ENCODE measurements around the gene ZFP36L1. TPM values are rescaled to one million over a fixed set of nuclear protein-coding genes. Genes with fewer than 3 reads are reported as not detected.
A peak's percentile ranks its signal among the peaks of the same experiment; 100 is the strongest.

ZFP36L1 gene
- polyA plus RNA-seq, 6 donors from 2014 or later, result 99.2 to 447 (median 302) TPM

DNA sequence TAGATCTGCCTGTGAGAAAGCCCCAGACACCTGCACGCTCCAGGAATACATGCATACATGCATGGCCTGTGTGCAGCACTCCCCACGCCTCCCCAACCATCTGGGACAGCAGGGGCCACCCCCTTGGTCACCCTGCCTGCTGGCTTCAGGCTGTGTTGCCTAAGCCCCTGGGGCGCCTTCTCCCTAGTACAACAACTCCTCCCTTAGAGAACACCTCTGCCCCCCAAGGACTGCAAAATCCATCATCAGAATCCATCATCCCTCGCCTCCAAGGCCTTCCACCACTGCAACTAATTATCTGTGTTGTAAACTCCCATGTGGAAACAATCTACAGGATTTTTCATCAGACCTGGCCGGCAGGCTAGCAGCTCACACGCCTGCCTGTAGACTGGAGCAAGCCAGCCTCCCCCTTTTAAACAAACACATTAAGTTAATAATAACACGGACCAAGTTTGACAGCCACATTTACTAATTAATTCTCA lies 36.8 kb downstream of the ZFP36L1 start:
- Mint-ChIP-seq H3K27me3 (no peaks in the 10 kb centered on the region), H3K36me3 (no peaks in the 10 kb centered on the region), H3K4me3 (peak overlapping the region in 2 of 8 donors; percentile 42 to 74), H3K27ac (peak overlapping the region in 1 of 6 donors; percentile 10), H3K4me1 (peaks cover 18 to 50% (median 47%) of the 10 kb centered on the region in 3 donors), H3K9me3 (no peaks in the 10 kb centered on the region)
- DNase-seq (no peak), ATAC-seq (ENCODE audit: low read depth in 2 of 2) (no peak)

DNA sequence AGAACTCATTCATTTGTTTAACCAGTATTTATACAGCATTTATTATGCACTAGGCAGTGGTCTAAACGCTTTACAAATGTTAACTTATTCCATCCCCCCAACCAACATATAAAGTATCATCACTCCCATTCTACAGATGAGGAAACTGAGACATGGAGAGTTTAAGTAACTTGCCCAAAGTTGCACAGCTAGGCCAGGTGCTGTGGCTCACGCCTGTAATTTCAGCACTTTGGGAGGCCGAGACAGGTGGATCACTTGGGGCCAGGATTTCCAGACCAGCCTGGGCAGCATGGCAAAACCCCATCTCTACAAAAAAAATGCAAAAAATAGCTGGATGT lies 37.9 kb downstream of the ZFP36L1 start:
- Mint-ChIP-seq H3K27me3 (no peaks in the 10 kb centered on the region), H3K4me3 (no peak overlapping the region), H3K9me3 (no peaks in the 10 kb centered on the region), H3K36me3 (no peaks in the 10 kb centered on the region), H3K4me1 (peaks cover 18 to 48% (median 44%) of the 10 kb centered on the region in 3 donors), H3K27ac (no peak overlapping the region)
- DNase-seq, result no peak
- ATAC-seq (ENCODE audit: low read depth in 2 of 2), result no peak

DNA sequence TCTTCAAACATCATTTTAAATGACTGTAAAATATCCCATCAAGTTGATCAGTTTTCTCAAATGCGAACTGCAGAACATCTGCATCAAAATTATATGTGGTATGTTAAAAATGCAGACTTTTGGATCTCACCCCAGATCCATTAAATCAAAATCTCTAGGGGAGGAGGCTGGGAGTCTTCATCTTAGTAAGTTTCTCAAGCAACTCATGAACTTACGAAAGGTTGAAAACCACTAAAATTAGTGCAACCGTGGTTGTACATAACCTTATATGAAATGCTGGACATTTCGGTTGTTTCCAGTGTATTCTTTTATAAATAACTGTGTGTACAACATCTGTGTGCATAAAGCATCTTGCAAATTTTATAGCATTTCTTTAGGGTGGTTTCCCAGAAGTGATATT lies 39.2 kb downstream of the ZFP36L1 start:
- peak overlapping the region in 1 of 6 donors; percentile 37 for H3K27ac Mint-ChIP-seq

DNA sequence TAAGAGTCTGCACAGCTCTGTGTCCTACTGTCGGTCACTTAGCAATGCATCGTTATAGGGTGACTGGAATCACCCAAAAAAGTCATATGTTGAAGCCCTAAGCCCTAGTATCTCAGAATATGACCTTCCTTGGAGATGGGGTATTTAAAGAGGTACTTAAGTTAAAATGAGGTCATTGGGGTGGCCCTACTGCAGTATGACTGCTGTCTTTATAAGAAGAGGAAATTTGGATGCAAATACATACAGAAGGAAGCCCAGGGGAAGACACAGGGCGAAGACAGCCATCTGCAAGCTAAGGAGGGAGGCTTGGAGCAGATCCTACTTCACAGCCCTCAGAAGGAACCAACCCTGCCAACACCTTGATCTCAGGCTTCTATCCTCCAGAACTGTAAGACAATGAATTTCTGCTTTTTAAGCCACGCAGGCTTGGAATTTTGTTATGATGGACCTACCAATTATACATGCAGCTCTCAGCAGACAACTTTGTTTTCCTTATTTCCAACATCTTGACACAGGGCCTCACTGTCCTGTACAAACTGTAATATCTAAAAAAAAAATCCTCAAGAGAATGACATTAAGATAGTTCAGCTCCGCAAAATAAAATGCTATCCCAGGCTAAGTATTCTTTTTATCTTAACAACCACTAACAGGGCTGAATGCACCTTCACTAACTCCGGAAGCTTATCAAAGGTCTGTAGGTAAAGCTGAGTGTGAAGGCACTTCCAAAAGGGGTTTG lies 40.4 kb downstream of the ZFP36L1 start:
- DNase-seq (no peak), ATAC-seq (ENCODE audit: low read depth in 2 of 2) (no peak)
- Mint-ChIP-seq H3K36me3 (no peaks in the 10 kb centered on the region), H3K27ac (peak overlapping the region in 2 of 6 donors; percentile 49 to 57), H3K4me3 (no peak overlapping the region), H3K9me3 (no peaks in the 10 kb centered on the region), H3K4me1 (peaks cover 19 to 34% (median 31%) of the 10 kb centered on the region in 3 donors), H3K27me3 (no peaks in the 10 kb centered on the region)

More for the DNA sequence above, 39.2 kb downstream of the ZFP36L1 start:
- Mint-ChIP-seq H3K4me3 (no peak overlapping the region), H3K4me1 (peaks cover 18 to 42% (median 40%) of the 10 kb centered on the region in 3 donors), H3K36me3 (no peaks in the 10 kb centered on the region), H3K27me3 (no peaks in the 10 kb centered on the region), H3K9me3 (no peaks in the 10 kb centered on the region)
- DNase-seq (no peak), ATAC-seq (ENCODE audit: low read depth in 2 of 2) (no peak)

DNA sequence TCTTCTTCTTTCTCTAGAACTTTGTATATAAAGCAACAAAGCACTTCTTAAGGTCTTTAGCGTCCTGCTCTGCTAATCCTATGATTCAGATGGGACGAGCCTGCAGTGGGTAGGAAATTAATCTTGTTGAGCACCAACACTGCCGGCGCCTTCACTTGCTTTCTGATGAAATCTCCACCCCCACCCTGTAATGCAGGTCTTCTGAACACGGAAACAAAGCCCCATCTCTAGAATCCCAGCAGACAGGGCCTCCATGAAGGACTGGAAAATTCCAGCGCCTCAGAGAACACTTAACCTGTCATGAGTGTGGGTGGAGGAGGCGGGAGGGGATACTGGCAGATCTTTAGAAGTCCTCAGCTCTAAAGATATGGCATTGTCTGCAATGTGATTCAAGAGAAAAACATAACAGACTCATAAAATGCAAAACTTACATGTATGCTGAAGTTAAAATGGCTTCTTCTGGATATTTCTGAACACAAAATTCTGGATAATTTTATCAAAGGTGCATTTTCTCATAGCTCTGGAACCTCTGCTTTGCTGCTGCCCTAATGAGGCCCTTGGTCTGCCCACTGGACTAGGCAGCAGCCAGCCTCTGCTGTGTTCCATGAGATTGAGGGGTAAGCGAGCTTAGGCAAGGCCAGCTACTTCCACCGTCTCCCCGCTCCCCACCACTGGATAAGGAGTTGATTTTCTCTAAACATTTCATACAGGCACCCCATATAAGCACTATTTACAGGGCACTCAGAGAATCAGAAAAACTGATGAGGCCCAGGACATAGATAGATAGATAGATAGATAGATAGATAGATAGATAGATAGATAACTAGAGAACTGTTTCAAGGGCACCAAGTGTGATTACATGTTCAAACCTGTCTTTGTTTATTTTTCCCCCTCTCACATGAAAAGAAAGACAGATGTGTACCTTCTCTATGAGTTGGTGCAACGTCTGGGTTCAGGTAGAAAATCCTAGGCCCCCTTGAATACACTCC lies 43.1 kb downstream of the ZFP36L1 start:
- no peaks in the 10 kb centered on the region for H3K36me3 Mint-ChIP-seq
- no peak for DNase-seq
- no peak for ATAC-seq (ENCODE audit: low read depth in 2 of 2)
- H3K27me3 Mint-ChIP-seq, result no peaks in the 10 kb centered on the region
- no peak overlapping the region for H3K4me3 Mint-ChIP-seq
- H3K27ac Mint-ChIP-seq, result peak overlapping the region in 1 of 6 donors; percentile 45
- peaks cover 10 to 14% (median 10%) of the 10 kb centered on the region in 3 donors for H3K4me1 Mint-ChIP-seq
- no peaks in the 10 kb centered on the region for H3K9me3 Mint-ChIP-seq

DNA sequence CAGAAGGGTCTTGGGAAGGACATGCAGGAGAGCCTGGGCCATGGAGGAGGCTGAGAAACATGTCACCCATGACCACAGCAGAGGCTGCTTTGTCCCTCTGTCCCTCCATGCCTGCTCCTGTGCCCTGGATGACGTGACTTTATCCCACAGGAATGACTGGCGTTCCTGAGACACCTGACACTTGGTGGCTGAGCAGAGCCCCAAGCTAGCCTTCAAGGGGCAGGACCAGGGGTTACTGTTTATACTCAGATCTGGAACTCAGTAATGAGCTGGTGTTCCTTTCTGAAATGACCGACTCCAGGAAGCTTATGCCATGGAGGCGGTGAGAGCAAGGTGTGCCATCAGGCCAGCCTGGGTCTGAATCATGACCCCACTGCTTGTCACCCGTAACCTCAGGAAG lies 44.2 kb downstream of the ZFP36L1 start:
- Mint-ChIP-seq H3K9me3 (no peaks in the 10 kb centered on the region), H3K4me1 (peaks cover 13 to 21% (median 15%) of the 10 kb centered on the region in 3 donors), H3K27ac (no peak overlapping the region), H3K27me3 (no peaks in the 10 kb centered on the region), H3K36me3 (no peaks in the 10 kb centered on the region), H3K4me3 (no peak overlapping the region)
- DNase-seq, result no peak
- ATAC-seq (ENCODE audit: low read depth in 2 of 2), result no peak

DNA sequence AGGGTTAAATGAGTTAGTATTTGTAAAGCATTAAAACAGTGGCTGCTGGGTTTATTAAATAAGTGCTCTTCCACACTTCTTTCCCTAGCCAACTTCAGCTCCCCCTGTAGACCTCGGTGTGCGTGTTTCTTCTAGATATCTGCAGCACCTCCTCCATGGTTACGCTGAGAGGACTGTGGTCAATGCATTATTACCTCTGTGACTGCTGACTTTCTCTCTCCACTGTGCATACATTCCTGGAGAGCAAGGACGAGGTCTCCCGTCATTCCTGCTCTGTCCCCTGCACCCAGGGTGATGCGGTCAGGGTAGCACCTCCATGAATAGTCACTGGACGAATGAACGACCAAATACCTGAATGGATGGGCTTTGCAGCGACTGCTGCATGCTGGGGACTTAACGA lies 44.6 kb downstream of the ZFP36L1 start:
- H3K9me3 Mint-ChIP-seq, result no peaks in the 10 kb centered on the region
- ATAC-seq (ENCODE audit: low read depth in 2 of 2) (no peak), DNase-seq (no peak)
- H3K4me1 Mint-ChIP-seq, result peaks cover 16 to 25% (median 17%) of the 10 kb centered on the region in 3 donors
- no peaks in the 10 kb centered on the region for H3K27me3 Mint-ChIP-seq
- H3K36me3 Mint-ChIP-seq, result no peaks in the 10 kb centered on the region
- peak overlapping the region in 1 of 6 donors; percentile 61 for H3K27ac Mint-ChIP-seq
- H3K4me3 Mint-ChIP-seq, result peak overlapping the region in 1 of 8 donors; percentile 57

DNA sequence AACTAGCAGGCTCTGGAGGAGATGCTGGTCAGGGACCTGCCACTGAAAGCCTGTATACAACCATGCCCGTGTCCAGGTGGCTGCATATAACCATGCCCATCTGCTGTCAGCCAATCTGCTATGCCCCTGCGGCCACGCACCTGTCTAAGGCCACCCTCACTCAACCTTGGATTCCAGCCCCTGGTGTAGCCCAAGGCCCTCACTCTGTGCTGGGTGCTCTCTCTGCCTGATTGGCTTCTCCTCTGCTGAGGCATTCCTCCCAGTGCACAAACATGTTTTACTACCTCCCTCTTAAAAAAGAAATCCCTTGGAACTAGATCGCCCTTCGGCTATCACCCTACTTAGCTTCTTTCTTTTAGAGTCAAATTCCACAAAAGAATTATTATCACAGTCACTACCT lies 45.5 kb downstream of the ZFP36L1 start:
- Mint-ChIP-seq H3K4me1 (peaks cover 24 to 34% (median 26%) of the 10 kb centered on the region in 3 donors), H3K9me3 (no peaks in the 10 kb centered on the region), H3K4me3 (no peak overlapping the region), H3K36me3 (no peaks in the 10 kb centered on the region), H3K27me3 (no peaks in the 10 kb centered on the region), H3K27ac (no peak overlapping the region)
- DNase-seq, result no peak
- ATAC-seq (ENCODE audit: low read depth in 2 of 2), result no peak

DNA sequence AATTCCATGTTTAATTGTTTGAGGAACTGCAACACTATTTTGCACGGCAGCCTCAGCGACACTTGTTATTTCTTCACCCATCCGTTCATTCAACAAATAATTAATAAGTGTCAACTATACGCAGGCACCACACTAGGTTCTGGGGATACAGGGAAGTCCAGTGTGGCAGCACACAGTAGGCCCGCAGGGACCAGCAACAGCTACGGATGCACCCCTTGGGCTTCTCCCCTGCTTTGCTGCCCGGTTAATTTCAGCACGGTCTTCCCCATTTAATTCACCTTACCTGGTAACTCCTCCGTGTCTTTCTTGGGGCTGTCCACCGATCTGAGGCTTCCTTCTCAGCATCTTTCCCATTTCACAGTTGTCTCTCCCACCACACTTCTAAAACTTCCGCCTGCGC lies 48.3 kb downstream of the ZFP36L1 start:
- ATAC-seq (ENCODE audit: low read depth in 2 of 2), result no peak
- Mint-ChIP-seq H3K4me3 (no peak overlapping the region), H3K9me3 (no peaks in the 10 kb centered on the region), H3K27ac (peak overlapping the region in 1 of 6 donors; percentile 5), H3K4me1 (peaks cover 46 to 56% (median 47%) of the 10 kb centered on the region in 3 donors), H3K27me3 (no peaks in the 10 kb centered on the region), H3K36me3 (no peaks in the 10 kb centered on the region)
- DNase-seq, result no peak

DNA sequence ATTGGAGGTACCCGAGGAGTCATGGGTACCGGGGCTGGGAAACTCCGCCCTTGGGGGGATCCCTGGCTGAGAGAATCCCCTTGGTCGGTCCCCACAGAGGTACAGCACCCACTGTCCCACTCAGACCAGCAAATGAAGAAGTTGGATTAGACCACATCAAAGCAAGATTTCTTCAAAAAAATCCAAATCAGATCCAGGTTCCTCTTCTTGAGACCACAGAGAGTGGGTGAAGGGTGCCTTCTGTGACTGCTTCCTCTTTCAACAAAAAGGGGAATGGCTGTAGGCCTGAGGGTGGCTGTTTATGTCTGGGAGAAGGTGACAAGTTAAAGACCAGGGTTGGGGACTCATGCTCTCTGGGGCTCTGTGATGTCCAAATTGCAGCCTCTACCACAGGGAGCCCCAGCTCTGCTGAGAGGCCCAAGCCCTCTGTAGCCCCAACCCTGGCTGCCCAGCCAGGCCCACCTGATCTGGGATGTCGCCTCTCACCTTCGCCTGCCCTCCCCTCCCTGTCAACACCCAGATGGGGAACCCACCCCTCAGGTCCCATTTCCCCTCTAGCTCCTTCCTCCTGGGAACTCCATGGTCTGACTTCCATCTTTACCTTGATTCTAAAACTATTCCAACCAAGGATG lies 50.9 kb downstream of the ZFP36L1 start:
- Mint-ChIP-seq H3K4me3 (peak overlapping the region; percentile 42 to 87 (median 72)), H3K4me1 (peaks cover 51 to 73% (median 58%) of the 10 kb centered on the region in 3 donors), H3K27ac (peak overlapping the region; percentile 83 to 98 (median 92)), H3K36me3 (no peaks in the 10 kb centered on the region), H3K9me3 (no peaks in the 10 kb centered on the region), H3K27me3 (no peaks in the 10 kb centered on the region)
- ATAC-seq (ENCODE audit: low read depth in 2 of 2), result peak; percentile 89 to 90
- peak; percentile 93 for DNase-seq

DNA sequence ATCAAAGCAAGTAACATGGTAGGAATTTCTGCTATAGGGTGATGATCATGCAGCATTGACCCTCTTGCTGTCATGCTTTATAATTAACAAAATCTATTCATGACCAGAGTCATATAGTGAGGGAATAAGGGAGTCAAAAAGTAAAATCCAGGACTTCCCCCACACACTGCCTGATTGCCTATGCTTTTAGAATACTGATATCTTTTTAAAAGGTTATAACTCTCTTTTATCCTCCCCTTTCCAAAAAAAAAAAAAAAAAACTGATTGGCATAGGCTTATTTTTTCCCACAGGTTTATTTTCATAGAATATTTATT lies 51.4 kb downstream of the ZFP36L1 start:
- Mint-ChIP-seq H3K27me3 (no peaks in the 10 kb centered on the region), H3K36me3 (no peaks in the 10 kb centered on the region), H3K4me3 (peak overlapping the region in 6 of 8 donors; percentile 42 to 87 (median 76)), H3K4me1 (peaks cover 53 to 77% (median 63%) of the 10 kb centered on the region in 3 donors), H3K27ac (peak overlapping the region; percentile 83 to 98 (median 92)), H3K9me3 (no peaks in the 10 kb centered on the region)
- ATAC-seq (ENCODE audit: low read depth in 2 of 2) (no peak), DNase-seq (no peak)

DNA sequence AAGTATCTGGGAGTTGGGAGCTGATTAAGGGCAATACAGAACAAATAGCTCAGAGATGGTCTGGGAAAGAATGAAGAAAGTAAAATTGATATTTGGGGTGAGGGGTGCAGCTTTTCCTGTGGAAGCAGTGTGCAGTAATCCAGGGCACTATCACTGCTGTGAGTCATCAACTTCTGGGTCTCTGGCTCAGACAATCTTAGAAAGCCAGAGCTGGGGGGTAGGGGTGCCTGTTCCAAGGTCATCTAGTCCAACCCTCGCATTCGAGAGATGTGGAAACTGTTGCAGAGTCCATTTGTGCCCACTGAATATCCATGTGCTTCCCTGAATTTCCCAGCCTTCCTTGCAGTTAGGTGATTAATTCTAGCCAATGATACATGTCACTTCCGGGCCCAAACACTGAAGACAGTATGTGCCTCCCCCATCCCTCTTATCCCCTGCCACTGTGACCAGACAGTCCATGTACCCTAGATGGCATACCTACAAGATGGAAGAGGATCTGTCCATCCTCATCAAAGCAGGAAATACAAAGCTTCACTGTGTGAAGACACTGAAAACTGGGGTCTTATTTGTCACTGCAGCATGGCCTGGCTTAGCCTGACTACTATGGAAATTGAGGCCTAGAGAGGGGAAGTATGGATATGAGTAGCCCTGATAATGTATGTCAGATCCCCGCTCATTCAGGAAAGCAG lies 51.9 kb downstream of the ZFP36L1 start:
- Mint-ChIP-seq H3K27ac (peak overlapping the region in 4 of 6 donors; percentile 70 to 98 (median 94)), H3K4me3 (peak overlapping the region in 5 of 8 donors; percentile 32 to 75 (median 40)), H3K36me3 (no peaks in the 10 kb centered on the region), H3K27me3 (no peaks in the 10 kb centered on the region), H3K4me1 (peaks cover 58 to 83% (median 68%) of the 10 kb centered on the region in 3 donors), H3K9me3 (no peaks in the 10 kb centered on the region)
- no peak for DNase-seq
- no peak for ATAC-seq (ENCODE audit: low read depth in 2 of 2)

DNA sequence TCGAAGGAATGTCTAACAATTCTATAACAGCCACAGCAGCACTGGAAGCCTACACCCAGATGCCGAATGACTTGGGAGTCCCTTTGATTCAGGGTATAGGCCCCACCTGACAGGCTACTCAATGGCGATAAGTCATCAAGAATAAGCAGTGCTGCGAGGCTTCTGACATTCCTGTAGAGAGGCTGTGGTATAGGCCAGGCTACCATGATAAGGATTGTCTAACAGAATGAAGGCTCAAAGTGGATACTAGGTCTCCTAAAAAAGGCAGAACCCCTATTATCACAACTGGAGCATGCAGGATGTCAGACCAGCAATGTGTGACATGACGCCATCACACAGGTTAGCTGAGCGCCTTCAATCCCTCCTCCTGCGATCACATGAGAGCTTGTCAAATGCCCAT lies 53.2 kb downstream of the ZFP36L1 start:
- Mint-ChIP-seq H3K27ac (peak overlapping the region in 1 of 6 donors; percentile 92), H3K9me3 (no peaks in the 10 kb centered on the region), H3K4me1 (peaks cover 58 to 82% (median 75%) of the 10 kb centered on the region in 3 donors), H3K27me3 (no peaks in the 10 kb centered on the region), H3K4me3 (peak overlapping the region in 2 of 8 donors; percentile 35 to 61), H3K36me3 (no peaks in the 10 kb centered on the region)
- ATAC-seq (ENCODE audit: low read depth in 2 of 2), result no peak
- DNase-seq, result no peak

Measured in naive B cell (primary cell).